Measurements from ENCODE around the gene NPLOC4. TPM values are rescaled to one million over a fixed set of nuclear protein-coding genes. Genes with fewer than 3 reads are reported as not detected.
A peak's percentile ranks its signal among the peaks of the same experiment; 100 is the strongest.

NPLOC4 gene
- total and polyA plus RNA-seq, 9 of the 15 experiments (the other 6 are each of a cell fraction or from before 2014, with no cell fraction given), result 1.5 to 116 (median 64.5) TPM

DNA sequence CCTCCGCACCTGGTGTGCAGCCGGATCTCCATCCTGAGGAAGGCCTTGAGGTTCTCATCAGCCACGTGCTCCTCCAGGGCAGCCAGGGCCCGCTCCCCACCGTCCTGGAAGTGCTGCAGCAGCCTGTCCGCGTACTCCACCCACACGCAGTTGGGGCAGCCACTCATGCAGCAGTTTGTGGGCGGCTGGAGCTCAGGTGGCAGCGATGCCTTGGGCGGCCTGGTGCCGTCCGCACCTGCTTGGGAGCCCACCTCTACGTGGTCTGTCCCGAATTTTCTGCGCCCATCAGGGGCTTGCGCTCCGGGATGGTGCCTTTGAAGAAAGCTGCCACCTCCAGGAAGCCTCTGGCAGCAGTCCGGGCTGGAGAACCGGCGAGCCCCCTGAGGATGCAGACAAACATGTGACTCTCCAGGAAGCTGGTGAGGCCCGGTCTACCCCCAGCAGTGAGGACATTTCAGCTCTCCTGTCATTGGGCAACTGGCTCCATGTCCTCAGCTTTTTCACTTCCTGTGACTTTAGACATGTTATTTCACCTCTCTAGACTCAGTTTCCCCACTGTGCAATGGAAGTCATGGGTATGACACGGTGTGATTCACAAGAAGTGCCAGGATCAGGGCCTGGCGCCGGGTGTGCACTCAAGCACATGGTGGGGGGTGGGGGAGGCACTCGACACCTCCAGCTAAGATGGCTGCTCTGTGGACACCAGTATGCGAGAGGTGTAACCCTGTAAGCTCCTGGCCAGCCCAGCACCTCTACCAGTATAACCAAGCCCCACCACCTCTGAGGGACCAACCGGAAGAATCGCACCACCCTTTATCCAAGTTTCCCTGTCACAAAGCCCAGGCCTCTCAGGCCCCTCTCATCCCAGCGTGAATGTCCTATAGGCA, 28.5 kb upstream of the NPLOC4 start (continued):
- no peak for TF ChIP-seq CCNT2 (IDR thresholded peaks at IDR 0.05; ENCODE audit: borderline replicate concordance, extremely low read depth, insufficient read length, low read depth, low read length)
- no peak; a peak in 1 of 3 replicates for TF ChIP-seq CBX3 (IDR thresholded peaks at IDR 0.05; ENCODE audit: borderline replicate concordance in 1 of 2, low read length in 2 of 2)
- TF ChIP-seq PKNOX1 (IDR thresholded peaks at IDR 0.05), result no peak
- TF ChIP-seq ZZZ3 (IDR thresholded peaks at IDR 0.05), result no peak
- TF ChIP-seq SMARCA5 (IDR thresholded peaks at IDR 0.05), result no peak
- TF ChIP-seq NCOR1 (IDR thresholded peaks at IDR 0.05), result no peak
- TF ChIP-seq MIER1 (IDR thresholded peaks at IDR 0.05; ENCODE audit: low read depth), result no peak
- peak; percentile 77; the same call in 1 of the 2 replicates for TF ChIP-seq HINFP (tag; conservative IDR thresholded peaks at IDR 0.05; ENCODE audit: low read depth)
- no peak for TF ChIP-seq CGGBP1 (CRISPR knock-in tag; IDR thresholded peaks at IDR 0.05)
- no peak for TF ChIP-seq U2AF2 (optimal IDR thresholded peaks at IDR 0.05; ENCODE audit: low read depth, low read length)
- TF ChIP-seq TFAP4 (CRISPR knock-in tag; IDR thresholded peaks at IDR 0.05; ENCODE audit: borderline replicate concordance), result no peak
- no peak for TF ChIP-seq ZNF224 (CRISPR knock-in tag; IDR thresholded peaks at IDR 0.05)
- TF ChIP-seq RERE (CRISPR knock-in tag; IDR thresholded peaks at IDR 0.05; ENCODE audit: borderline replicate concordance), result no peak
- TF ChIP-seq, protein P1, sequence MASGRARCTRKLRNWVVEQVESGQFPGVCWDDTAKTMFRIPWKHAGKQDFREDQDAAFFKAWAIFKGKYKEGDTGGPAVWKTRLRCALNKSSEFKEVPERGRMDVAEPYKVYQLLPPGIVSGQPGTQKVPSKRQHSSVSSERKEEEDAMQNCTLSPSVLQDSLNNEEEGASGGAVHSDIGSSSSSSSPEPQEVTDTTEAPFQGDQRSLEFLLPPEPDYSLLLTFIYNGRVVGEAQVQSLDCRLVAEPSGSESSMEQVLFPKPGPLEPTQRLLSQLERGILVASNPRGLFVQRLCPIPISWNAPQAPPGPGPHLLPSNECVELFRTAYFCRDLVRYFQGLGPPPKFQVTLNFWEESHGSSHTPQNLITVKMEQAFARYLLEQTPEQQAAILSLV (tag; IDR thresholded peaks at IDR 0.05), result 0 out of 2 replicates have a peak, but pooled peaks have one; percentile 78
- TF ChIP-seq XRCC4 (IDR thresholded peaks at IDR 0.05; ENCODE audit: extremely low read depth, insufficient read depth, insufficient read length), result no peak
- TF ChIP-seq SUPT5H (IDR thresholded peaks at IDR 0.05), result 0 out of 2 replicates have a peak, but pooled peaks have one; percentile 27

All from K562 (cell line).